Skeletal muscle tissue (tissue), 4 donors: ENCODE results near the gene SLC8A3. TPM values are rescaled to one million over a fixed set of nuclear protein-coding genes. Genes with fewer than 3 reads are reported as not detected.

ENCODE experiments used
- H3K27ac ChIP-seq: one replicate; pipeline ENCODE4 v1.7.0; 2013; ENCODE audit warnings: mild to moderate bottlenecking, low read depth, low read length, inconsistent platforms
- H3K27me3 ChIP-seq, 3 donors: one replicate each; pipeline ENCODE4 v1.7.0; 2013; ENCODE audit warnings: low read length in 3 of 3; ENCODE audit not compliant: control insufficient read depth in 3 of 3, insufficient read depth in 3 of 3
- H3K36me3 ChIP-seq, 3 donors: one replicate each; pipeline ENCODE4 v1.7.0; 2013; ENCODE audit warnings: low read length in 3 of 3; ENCODE audit not compliant: control insufficient read depth in 3 of 3, insufficient read depth in 3 of 3
- H3K4me1 ChIP-seq, 3 donors: one replicate each; pipeline ENCODE4 v1.7.0; 2013; ENCODE audit warnings: low read length in 3 of 3, mild to moderate bottlenecking in 3 of 3; ENCODE audit not compliant: control insufficient read depth in 3 of 3, insufficient read depth in 3 of 3
- H3K4me3 ChIP-seq, 3 donors: one replicate each; pipeline ENCODE4 v1.7.0; 2013; ENCODE audit warnings: low read length in 3 of 3
- H3K9ac ChIP-seq, 3 donors: one replicate each; pipeline ENCODE4 v1.7.0; 2013; ENCODE audit warnings: low read length in 3 of 3, mild to moderate bottlenecking in 3 of 3, moderate library complexity in 2 of 3, low read depth in 1 of 3
- H3K9me3 ChIP-seq, 3 donors: one replicate each; pipeline ENCODE4 v1.7.0; 2013; ENCODE audit warnings: low read length in 3 of 3; ENCODE audit not compliant: control insufficient read depth in 3 of 3
- total RNA-seq: library from RNA; depleted of rRNA; stranded (reverse); fragments of >200 nt; gene quantifications from one replicate; pipeline ENCODE4 v1.2.3, GENCODE V29; 2014
- donor health status: Osteomylitis.

The SLC8A3 gene
- total RNA-seq, 1 donor from 2014 or later = 13.0 TPM

DNA sequence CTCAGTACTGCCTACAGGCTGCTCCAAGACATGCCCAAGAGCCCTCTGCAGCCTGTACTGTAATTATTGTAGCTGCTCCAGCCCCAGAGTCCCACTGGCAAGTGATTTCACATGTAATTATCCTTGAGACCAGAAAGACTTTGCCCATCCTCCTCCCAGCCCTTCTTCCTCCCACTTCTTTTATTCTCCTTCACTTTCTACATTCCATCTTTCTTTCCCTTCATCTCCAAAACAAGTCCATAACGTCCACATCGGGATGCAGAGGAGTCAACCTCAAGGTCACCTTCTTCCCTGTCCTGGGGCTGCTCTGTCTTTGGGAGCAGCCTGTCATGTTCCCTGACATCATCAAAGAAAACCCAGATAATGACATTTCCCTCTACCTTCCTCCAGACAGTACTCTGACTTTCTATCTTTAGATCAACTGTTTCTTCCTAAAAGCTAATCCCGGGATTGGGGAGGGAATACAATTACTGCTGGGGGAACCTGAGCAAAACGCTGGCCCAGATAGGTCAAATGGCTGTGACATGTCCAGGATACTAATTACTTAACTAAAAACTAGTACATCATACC lies 39.1 kb downstream of the SLC8A3 start:
- H3K9me3 ChIP-seq = no peaks in the 10 kb centered on the region
- no peaks in the 10 kb centered on the region for H3K27me3 ChIP-seq
- no peak overlapping the region for H3K4me3 ChIP-seq
- H3K27ac ChIP-seq = peak overlapping the region; percentile 64
- H3K9ac ChIP-seq = peak overlapping the region in 2 of 3 donors; percentile 10 to 41
- peaks cover 6 to 35% (median 24%) of the 10 kb centered on the region in 3 donors for H3K4me1 ChIP-seq
- peaks cover 0 to 2% (median 0%) of the 10 kb centered on the region in 3 donors for H3K36me3 ChIP-seq

DNA sequence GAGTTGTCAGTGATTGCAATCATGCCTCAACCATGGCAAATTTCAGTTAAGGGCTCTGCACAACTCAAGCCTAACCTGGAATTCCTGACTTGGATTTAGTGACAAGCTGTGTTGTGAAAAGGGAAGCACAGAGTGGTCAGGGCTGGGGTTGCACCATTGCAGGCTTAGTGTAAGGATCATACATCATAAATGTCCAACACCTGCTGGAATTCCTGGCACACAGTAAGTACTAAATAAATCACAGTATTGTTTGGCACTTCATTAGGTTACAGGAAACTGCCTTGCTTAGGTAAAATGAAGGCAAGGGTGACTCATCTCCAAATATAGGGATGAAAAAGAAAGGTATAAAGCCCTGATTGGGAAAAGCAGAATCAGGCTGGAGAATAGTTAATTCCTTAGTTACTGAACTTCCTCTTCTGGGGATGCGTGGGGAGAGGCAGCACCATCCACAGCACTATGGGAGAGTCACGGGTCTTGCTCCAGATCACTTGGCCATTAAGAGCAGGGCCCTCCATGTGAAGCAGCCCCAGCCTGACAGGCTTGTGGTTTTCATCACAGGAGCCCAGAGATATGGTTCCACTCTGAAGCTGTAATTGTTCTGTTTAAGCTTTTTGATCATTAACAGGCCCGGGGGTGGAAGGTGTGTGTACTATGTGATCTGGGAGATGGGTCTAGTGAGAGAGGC lies 39.7 kb downstream of the SLC8A3 start:
- Histone ChIP-seq H3K36me3 (peaks cover 0 to 2% (median 0%) of the 10 kb centered on the region in 3 donors), H3K4me1 (peaks cover 6 to 35% (median 24%) of the 10 kb centered on the region in 3 donors), H3K27me3 (no peaks in the 10 kb centered on the region), H3K4me3 (no peak overlapping the region), H3K27ac (peak overlapping the region; percentile 64), H3K9me3 (no peaks in the 10 kb centered on the region), H3K9ac (peak overlapping the region in 2 of 3 donors; percentile 10 to 41)

DNA sequence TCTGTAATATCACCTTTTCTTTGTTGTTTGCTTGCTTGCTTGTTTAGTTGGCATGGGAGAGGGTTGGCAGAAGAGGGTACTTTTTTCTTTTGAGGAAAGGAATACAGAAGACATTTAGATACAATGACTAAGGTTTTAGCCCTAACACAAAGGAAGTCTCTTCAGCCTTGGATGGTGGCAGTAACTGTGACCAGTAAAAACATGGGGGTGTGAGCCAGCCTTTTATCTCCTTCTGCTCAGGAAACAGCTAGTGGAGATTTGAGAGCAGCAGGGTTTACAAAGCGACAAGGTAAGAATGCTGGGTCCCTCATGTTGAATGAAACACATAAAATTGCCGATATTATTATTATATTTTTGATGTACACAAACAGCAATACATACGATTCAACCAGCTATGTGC lies 40.4 kb downstream of the SLC8A3 start:
- no peak overlapping the region for H3K9ac ChIP-seq
- peaks cover 6 to 29% (median 24%) of the 10 kb centered on the region in 3 donors for H3K4me1 ChIP-seq
- H3K9me3 ChIP-seq = no peaks in the 10 kb centered on the region
- no peak overlapping the region for H3K27ac ChIP-seq
- H3K27me3 ChIP-seq = no peaks in the 10 kb centered on the region
- H3K36me3 ChIP-seq = peaks cover 0 to under 1% (median 0%) of the 10 kb centered on the region in 3 donors
- H3K4me3 ChIP-seq = no peak overlapping the region

DNA sequence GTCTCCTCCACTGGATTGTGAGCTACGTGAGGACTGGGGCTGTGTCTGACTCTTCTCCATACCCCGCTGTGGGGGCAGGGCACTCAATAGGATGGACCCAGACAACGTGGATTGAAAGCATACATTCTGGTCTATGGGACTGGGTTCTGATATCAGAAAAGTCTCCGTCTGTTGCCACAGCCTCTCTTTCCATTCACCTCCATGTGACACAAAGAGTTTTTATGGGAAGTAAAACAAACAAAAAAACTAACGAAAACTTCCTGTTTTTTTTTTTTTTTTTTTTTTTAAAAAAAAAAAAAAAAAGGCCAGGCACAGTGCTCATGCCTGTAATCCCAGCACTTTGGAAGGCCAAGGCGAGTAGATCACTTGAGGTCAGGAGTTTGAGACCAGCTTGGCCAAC lies 44.7 kb downstream of the SLC8A3 start:
- Histone ChIP-seq H3K36me3 (no peaks in the 10 kb centered on the region), H3K4me1 (peaks cover 0 to 10% (median 5%) of the 10 kb centered on the region in 3 donors), H3K4me3 (no peak overlapping the region), H3K27me3 (no peaks in the 10 kb centered on the region), H3K27ac (no peak overlapping the region), H3K9me3 (no peaks in the 10 kb centered on the region), H3K9ac (no peak overlapping the region)

DNA sequence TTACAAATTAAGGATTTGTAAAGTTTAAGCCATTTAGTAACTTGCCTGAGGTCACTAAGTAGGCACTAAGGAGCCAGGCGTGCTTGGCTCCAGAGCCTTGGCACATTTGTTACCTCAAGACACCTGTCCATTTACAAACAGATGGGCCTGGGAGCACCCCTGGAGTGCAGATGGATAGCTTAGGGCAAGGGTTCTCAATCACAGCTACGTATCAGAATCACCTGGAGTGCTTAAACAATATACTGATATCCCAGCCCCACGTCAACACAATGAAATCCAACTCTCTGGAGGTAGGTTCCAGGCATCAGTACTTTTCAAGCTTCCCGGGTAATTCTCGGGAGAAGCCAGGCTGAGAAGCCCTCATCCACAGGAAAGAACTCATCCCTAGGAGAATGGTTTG lies 45.4 kb downstream of the SLC8A3 start:
- Histone ChIP-seq H3K27ac (no peak overlapping the region), H3K27me3 (no peaks in the 10 kb centered on the region), H3K9ac (no peak overlapping the region), H3K4me1 (peaks cover 0 to 3% (median 0%) of the 10 kb centered on the region in 3 donors), H3K9me3 (no peaks in the 10 kb centered on the region), H3K4me3 (no peak overlapping the region), H3K36me3 (no peaks in the 10 kb centered on the region)

DNA sequence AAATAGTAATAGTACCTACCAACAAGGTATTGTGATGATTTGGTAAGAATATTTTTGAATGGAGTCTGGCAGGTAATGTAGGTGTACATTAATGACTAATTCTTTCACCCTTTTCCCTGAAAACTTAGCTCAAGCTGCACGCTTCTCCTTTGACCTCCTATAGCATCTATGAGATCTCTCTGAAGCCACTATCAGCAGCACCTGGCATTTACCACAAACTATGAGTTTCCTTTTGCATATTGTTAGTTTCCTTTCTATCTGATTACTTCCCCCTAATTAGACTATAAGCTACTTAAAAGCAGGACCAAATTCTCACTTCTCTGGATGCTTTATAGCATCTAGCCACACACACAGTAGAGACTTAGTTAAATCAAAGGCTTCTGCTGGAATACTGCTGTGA lies 48.1 kb downstream of the SLC8A3 start:
- H3K9ac ChIP-seq = no peak overlapping the region
- no peak overlapping the region for H3K4me3 ChIP-seq
- H3K9me3 ChIP-seq = no peaks in the 10 kb centered on the region
- H3K27ac ChIP-seq = no peak overlapping the region
- H3K36me3 ChIP-seq = no peaks in the 10 kb centered on the region
- no peaks in the 10 kb centered on the region for H3K27me3 ChIP-seq
- H3K4me1 ChIP-seq = no peaks in the 10 kb centered on the region

DNA sequence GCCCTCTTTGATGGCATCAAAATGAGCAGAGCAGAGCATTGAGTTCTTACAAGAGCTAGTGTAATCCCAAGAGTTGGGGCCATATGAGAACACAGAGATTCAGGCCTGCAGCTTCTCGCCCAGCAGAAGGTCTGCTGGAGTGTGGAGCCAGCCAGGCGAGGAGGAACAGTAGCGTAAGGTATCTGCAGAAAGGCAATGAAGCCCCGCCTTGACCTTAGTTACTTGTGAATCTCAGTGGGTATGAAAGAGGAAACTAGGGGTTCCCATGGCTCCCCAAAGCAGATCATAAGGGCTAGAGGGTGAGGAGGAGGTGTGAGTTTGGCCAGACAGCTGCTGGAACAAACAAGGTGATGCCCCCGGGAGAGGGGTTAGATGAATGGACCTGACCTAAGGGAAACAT lies 49.4 kb downstream of the SLC8A3 start:
- Histone ChIP-seq H3K27me3 (no peaks in the 10 kb centered on the region), H3K36me3 (no peaks in the 10 kb centered on the region), H3K4me1 (no peaks in the 10 kb centered on the region), H3K4me3 (no peak overlapping the region), H3K27ac (no peak overlapping the region), H3K9ac (no peak overlapping the region), H3K9me3 (no peaks in the 10 kb centered on the region)

DNA sequence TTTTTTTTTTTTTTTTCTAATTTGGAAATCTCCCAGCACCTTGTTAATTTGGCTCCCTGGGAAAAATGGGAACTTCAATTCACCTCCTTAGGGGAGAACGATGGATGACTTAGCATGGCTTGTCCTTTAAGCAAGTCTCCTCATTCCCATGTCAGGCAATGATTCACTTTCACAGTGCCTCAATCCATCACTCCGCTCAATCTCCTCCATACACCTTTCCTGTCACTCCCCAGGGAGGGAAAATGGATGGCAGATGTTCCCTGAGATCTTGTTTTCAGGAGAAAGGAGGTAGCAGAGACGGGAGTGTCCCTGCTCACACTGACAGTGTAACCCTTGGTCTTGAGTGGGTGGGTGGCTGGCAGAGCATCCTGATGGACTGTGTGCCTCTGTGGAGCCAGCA lies 51.0 kb downstream of the SLC8A3 start:
- no peaks in the 10 kb centered on the region for H3K4me1 ChIP-seq
- H3K27me3 ChIP-seq = no peaks in the 10 kb centered on the region
- H3K27ac ChIP-seq = no peak overlapping the region
- H3K9ac ChIP-seq = no peak overlapping the region
- no peaks in the 10 kb centered on the region for H3K36me3 ChIP-seq
- H3K4me3 ChIP-seq = no peak overlapping the region
- H3K9me3 ChIP-seq = no peaks in the 10 kb centered on the region

DNA sequence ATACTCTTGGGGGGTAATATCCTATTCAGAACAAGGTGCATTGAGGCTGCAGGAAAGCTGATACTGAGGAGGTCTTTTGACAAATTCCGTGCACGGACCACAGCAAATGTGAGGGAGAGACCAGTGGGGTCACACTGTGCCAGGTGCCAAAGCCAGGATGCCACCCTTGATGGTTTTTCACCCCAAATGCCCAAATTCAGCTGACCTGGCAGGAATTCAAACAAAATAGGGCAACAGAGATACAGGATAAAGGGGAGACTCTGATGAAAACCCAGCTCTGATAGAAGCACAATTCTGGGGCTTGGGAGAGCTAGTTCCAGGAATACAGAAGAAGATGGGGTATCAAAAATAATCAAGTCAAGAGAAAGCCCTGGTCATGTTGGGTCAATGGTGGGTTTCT lies 55.3 kb downstream of the SLC8A3 start:
- Histone ChIP-seq H3K9me3 (no peaks in the 10 kb centered on the region), H3K9ac (no peak overlapping the region), H3K4me1 (no peaks in the 10 kb centered on the region), H3K36me3 (no peaks in the 10 kb centered on the region), H3K27ac (no peak overlapping the region), H3K27me3 (no peaks in the 10 kb centered on the region), H3K4me3 (no peak overlapping the region)

DNA sequence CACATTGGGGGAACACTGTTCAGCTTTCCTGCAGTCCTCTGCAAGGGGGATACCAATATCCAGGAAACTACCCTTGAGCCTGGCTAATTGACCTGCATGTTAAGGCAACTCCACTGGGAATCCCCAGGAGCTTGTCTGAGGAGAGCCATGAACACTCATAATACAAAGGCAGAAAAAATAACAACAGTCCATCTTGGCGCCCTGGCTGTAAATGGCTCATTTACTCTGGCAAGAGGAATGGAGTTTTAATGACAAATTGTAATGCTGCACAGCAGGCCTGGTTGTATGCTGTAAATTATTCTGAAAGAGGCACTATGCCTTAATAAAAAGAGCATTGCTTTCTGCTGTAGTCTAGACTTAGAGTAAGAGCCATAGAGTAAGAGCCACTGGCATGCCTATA lies 58.3 kb downstream of the SLC8A3 start:
- no peaks in the 10 kb centered on the region for H3K27me3 ChIP-seq
- no peaks in the 10 kb centered on the region for H3K4me1 ChIP-seq
- no peaks in the 10 kb centered on the region for H3K9me3 ChIP-seq
- H3K4me3 ChIP-seq = no peak overlapping the region
- H3K36me3 ChIP-seq = no peaks in the 10 kb centered on the region
- H3K27ac ChIP-seq = no peak overlapping the region
- H3K9ac ChIP-seq = no peak overlapping the region
